HG03469 (cell line): ENCODE data around the gene C6orf132.

Experiments
- ATAC-seq: cut with Tn5 transposase; IDR thresholded peaks from one replicate; pipeline ENCODE4 v1.9.1; 2021; ENCODE audit warnings: mild to moderate bottlenecking, moderate library complexity, moderate number of reproducible peaks; ENCODE audit not compliant: unreplicated experiment

The C6orf132 gene

GRCh38 chr6:42137194-42137753 is 5.1 kb downstream of the C6orf132 start:
- ATAC-seq = no peak

GRCh38 chr6:42136508-42137193 is 5.8 kb downstream of the C6orf132 start:
- ATAC-seq = no peak

GRCh38 chr6:42135722-42136121 is 6.7 kb downstream of the C6orf132 start:
- ATAC-seq = no peak

GRCh38 chr6:42135161-42135560 is 7.3 kb downstream of the C6orf132 start:
- ATAC-seq = no peak

- ATAC-seq = no peak
Measured at GRCh38 chr6:42133926-42134325, 8.5 kb downstream of the C6orf132 start.

- no peak for ATAC-seq
Measured at GRCh38 chr6:42131531-42131930, 10.9 kb downstream of the C6orf132 start.

GRCh38 chr6:42129360-42129676 is 13.1 kb downstream of the C6orf132 start:
- no peak for ATAC-seq

GRCh38 chr6:42128460-42129359 is 13.7 kb downstream of the C6orf132 start:
- ATAC-seq = no peak

GRCh38 chr6:42125663-42126062 is 16.8 kb downstream of the C6orf132 start:
- no peak for ATAC-seq

- no peak for ATAC-seq
Measured at GRCh38 chr6:42125231-42125630, 17.2 kb downstream of the C6orf132 start.

GRCh38 chr6:42124223-42124836 is 18.1 kb downstream of the C6orf132 start:
- ATAC-seq = no peak

- no peak for ATAC-seq
Measured at GRCh38 chr6:42123379-42124103, 18.9 kb downstream of the C6orf132 start.

GRCh38 chr6:42120895-42121865 is 21.2 kb downstream of the C6orf132 start:
- ATAC-seq = no peak

- ATAC-seq = no peak
Measured at GRCh38 chr6:42118162-42119001, 24.0 kb downstream of the C6orf132 start.

GRCh38 chr6:42117843-42118161 is 24.6 kb downstream of the C6orf132 start:
- ATAC-seq = no peak

GRCh38 chr6:42113936-42114636 is 28.3 kb downstream of the C6orf132 start:
- ATAC-seq = no peak

- ATAC-seq = no peak
Measured at GRCh38 chr6:42112351-42112750, 30.1 kb downstream of the C6orf132 start.

- ATAC-seq = no peak
Measured at GRCh38 chr6:42110683-42111082, 31.7 kb downstream of the C6orf132 start.
